SU-DHL-6 (cell line): ENCODE results near the gene C19orf85.

Source experiments
- CTCF ChIP-seq: fragments of 200-600 bp; sonication (generic); IDR thresholded peaks from one replicate; pipeline ENCODE4 v1.5.1; 2017; ENCODE audit warnings: antibody characterized with exemption, mild to moderate bottlenecking, low read length, moderate library complexity; ENCODE audit not compliant: insufficient read depth, poor library complexity, severe bottlenecking
- EZH2phosphoT487 ChIP-seq: fragments of 200-600 bp; sonication (generic), shearing (Covaris generic); conservative IDR thresholded peaks from 2 replicates; pipeline ENCODE4 v1.6.1; 2018; ENCODE audit warnings: mild to moderate bottlenecking, antibody characterized with exemption, low read length, moderate library complexity, mixed read lengths

- TF ChIP-seq CTCF (no peak), EZH2phosphoT487 (no peak)
Observed at GRCh38 chr19:55460670-55461258, 3.8 kb downstream of the C19orf85 start.
